Stimulated activated CD8-positive, alpha-beta memory T cell treated with anti-CD3 and anti-CD28 coated beads, Interleukin-4, amount 100 ng/mL, for 4 hours (primary cell): ENCODE measurements around the gene UHRF1.
"Not testable (repeated sequence)": the region's sequence is repeated elsewhere in the genome, so short reads cannot be mapped to it uniquely, and the experiment has no call there.

Experiments used
- DNase-seq, 2 donors: peaks; one replicate each; pipeline ENCODE4 v3.0.0-alpha.2; 2020; ENCODE audit warnings: low read depth in 2 of 2, low spot score in 1 of 2

Gene UHRF1

GRCh38 chr19:4933528-4933927, 24.2 kb downstream of the UHRF1 start:
- DNase-seq, result no peak

GRCh38 chr19:4935444-4935843, 26.1 kb downstream of the UHRF1 start:
- no peak for DNase-seq

- no peak for DNase-seq
Measured at GRCh38 chr19:4937060-4937459, 27.8 kb downstream of the UHRF1 start.

DNA sequence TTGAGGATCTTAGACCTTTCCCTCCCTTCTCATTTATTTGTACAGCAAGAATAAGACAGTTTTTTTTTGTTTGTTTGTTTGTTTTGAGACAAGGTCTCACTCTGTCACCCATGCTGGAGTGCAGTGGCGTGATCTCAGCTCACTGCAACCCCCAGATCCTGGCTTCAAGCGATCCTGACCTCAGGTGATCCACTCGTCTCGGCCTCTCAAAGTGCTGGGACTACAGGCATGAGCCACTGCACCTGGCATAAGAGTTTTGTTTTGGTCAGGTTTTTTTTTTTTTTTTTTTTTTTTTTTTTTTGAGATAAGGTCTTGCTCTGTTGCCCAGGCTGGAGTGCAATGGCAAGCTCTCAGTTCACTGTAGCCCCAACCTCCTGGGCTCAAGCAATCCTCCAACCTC, 29.2 kb downstream of the UHRF1 start:
- not testable (repeated sequence) for DNase-seq

DNA sequence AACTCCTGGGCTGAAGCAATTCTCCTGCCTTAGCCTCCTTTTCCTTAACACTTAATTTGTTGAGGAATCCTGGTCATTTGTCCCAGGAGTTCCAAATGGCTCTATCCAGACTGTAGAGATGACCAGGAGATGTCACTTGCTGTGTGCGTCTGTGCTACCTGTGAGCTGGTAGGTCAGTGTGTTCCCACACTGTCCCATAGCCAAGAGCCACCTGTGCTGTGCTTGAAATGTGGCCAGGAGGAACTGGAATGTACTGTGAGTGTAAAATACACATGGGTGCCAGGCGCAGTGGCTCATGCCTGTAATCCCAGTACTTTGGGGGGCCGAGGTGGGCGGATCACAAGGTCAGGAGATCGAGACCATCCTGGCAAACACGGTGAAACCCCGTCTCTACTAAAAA, 30.2 kb downstream of the UHRF1 start:
- DNase-seq, result no peak

DNA sequence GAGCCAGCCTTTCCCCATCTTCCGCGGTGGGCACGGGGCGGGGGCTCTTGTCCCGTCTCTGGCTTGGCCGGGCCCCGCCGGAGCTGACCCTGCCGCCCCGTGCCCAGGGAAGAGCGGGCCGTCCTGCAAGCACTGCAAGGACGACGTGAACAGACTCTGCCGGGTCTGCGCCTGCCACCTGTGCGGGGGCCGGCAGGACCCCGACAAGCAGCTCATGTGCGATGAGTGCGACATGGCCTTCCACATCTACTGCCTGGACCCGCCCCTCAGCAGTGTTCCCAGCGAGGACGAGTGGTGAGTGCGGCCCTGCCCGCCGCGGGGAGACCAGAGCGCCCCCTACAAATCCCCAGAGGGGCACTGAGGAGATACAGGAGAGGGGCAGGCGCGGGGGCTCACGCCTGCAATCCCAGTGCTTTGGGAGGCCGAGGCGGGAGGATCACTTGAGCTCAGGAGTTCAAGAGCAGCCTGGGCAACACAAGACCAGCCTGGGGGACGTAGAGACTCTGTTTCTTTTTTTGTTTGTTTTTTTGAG, 32.4 kb downstream of the UHRF1 start:
- not testable (repeated sequence) for DNase-seq

DNA sequence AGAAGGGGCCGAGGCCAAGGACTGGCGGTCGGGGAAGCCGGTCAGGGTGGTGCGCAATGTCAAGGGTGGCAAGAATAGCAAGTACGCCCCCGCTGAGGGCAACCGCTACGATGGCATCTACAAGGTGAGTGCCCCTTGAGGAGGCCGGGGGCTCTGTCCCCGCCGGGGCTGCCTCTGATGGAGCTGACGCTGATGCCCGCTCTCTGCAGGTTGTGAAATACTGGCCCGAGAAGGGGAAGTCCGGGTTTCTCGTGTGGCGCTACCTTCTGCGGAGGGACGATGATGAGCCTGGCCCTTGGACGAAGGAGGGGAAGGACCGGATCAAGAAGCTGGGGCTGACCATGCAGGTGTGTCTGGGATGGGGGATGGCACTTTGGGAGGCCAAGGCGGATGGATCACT, 41.3 kb downstream of the UHRF1 start:
- not testable (repeated sequence) for DNase-seq

GRCh38 chr19:4951656-4952055, 42.4 kb downstream of the UHRF1 start:
- no peak for DNase-seq

- no peak for DNase-seq
Measured at GRCh38 chr19:4952945-4953344, 43.6 kb downstream of the UHRF1 start.

GRCh38 chr19:4954320-4955149, 45.2 kb downstream of the UHRF1 start:
- not testable (repeated sequence) for DNase-seq

GRCh38 chr19:4955274-4955673, 46.0 kb downstream of the UHRF1 start:
- no peak for DNase-seq

GRCh38 chr19:4957981-4958380, 48.7 kb downstream of the UHRF1 start:
- no peak for DNase-seq

- DNase-seq, result no peak
Measured at GRCh38 chr19:4962085-4962619, 52.9 kb downstream of the UHRF1 start.

- DNase-seq, result no peak
Measured at GRCh38 chr19:4965061-4965460, 55.8 kb downstream of the UHRF1 start.

- DNase-seq, result no peak
Measured at GRCh38 chr19:4966591-4966990, 57.3 kb downstream of the UHRF1 start.

DNA sequence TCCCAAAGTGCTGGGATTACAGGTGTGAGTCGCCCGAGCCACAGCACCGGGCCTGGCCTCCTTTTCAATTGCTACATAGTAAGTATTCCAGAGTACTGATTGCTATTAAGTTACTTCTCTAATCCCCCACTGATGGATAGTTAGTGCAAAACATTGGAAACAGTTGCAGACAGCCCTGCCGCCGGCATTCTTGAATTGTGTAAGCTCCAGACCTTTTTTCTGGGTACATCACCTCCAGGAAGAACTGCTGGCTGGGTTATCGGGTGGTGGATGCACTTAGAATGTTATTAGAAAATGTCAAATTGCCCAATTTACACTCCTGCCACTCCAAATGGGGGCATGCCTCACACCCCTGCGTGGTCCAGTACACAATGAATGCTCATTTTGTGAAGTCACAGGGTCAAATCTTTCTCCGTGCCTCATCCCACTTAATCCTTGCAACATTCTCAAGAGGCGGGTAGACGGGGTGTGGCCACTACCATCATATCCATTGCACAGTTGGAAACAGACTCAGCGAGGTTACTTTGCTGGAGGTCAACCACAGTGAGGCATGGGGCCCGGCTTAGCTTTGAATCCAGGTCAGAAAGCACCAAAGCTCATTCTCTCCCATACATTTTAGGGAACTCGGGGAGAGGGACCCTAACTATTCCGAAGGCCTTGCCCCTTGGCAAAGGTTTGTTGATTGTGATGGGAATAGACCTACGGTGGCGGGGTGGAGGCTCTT, 58.6 kb downstream of the UHRF1 start:
- DNase-seq, result no peak

- DNase-seq, result peak; percentile 88 to 97
Measured at GRCh38 chr19:4968462-4969291, 59.4 kb downstream of the UHRF1 start, which contains the start of gene KDM4B. Gene KDM4B (plus strand): TSS chr19:4969113. CDS start chr19:5032891, 63,778 bp downstream.

- DNase-seq, result no peak
Measured at GRCh38 chr19:4969292-4969771, 60.0 kb downstream of the UHRF1 start.

GRCh38 chr19:4969772-4970531, 60.7 kb downstream of the UHRF1 start:
- no peak for DNase-seq
